SK-N-SH treated with all-trans-retinoic acid at 6 μM for 48 hours (cell line): ENCODE data around the gene METAP1D.

Source experiments
- CSDC2 ChIP-seq: fragments of 250-450 bp; sonication (Bioruptor Pico); IDR thresholded peaks from 2 replicates; pipeline ENCODE4 v1.5.0; 2020; ENCODE audit warnings: mild to moderate bottlenecking, moderate library complexity
- ESRRG ChIP-seq: fragments of 250-450 bp; sonication (Bioruptor Pico); IDR thresholded peaks from 2 replicates; pipeline ENCODE4 v1.6.1; 2021; ENCODE audit warnings: mild to moderate bottlenecking
- ISL1 ChIP-seq: fragments of 250-450 bp; sonication (Bioruptor Pico); IDR thresholded peaks from 2 replicates; pipeline ENCODE4 v2.1.2; 2022; ENCODE audit warnings: mild to moderate bottlenecking, moderate library complexity
- OSR1 ChIP-seq: fragments of 250-450 bp; sonication (Bioruptor Pico); IDR thresholded peaks from 2 replicates; pipeline ENCODE4 v1.8.0; 2022; ENCODE audit warnings: moderate library complexity, mild to moderate bottlenecking, inconsistent platforms
- RARB ChIP-seq: fragments of 250-450 bp; sonication (Bioruptor Pico); IDR thresholded peaks from 2 replicates; pipeline ENCODE4 v1.8.0; 2021; ENCODE audit warnings: mild to moderate bottlenecking, moderate library complexity
- TOX ChIP-seq: fragments of 250-450 bp; sonication (Bioruptor Pico); IDR thresholded peaks from 2 replicates; pipeline ENCODE4 v1.8.0; 2021; ENCODE audit warnings: mild to moderate bottlenecking, moderate library complexity, borderline replicate concordance
- ZFP3 ChIP-seq: fragments of 250-450 bp; sonication (Bioruptor Pico); IDR thresholded peaks from 2 replicates; pipeline ENCODE4 v1.5.0; 2020; ENCODE audit warnings: mild to moderate bottlenecking, moderate library complexity
- ZFP30 ChIP-seq: fragments of 450-650 bp; formaldehyde crosslinking; IDR thresholded peaks from 2 replicates; pipeline ENCODE4 v1.5.0; 2022; ENCODE audit warnings: mild to moderate bottlenecking, moderate library complexity
- ZNF70 ChIP-seq: fragments of 450-650 bp; formaldehyde crosslinking; IDR thresholded peaks from 2 replicates; pipeline ENCODE4 v1.5.0; 2020; ENCODE audit warnings: mild to moderate bottlenecking, moderate library complexity
- ZNF8 ChIP-seq: fragments of 450-650 bp; formaldehyde crosslinking; IDR thresholded peaks from 2 replicates; pipeline ENCODE4 v1.5.0; 2020; ENCODE audit warnings: mild to moderate bottlenecking, moderate library complexity
- TF ChIP-seq, protein P1 (sequence below): fragments of 250-450 bp; sonication (Bioruptor Pico); IDR thresholded peaks from 2 replicates; pipeline ENCODE4 v1.8.0; 2020; ENCODE audit warnings: mild to moderate bottlenecking, moderate library complexity, borderline replicate concordance
- TF ChIP-seq, protein P2 (sequence below): fragments of 250-450 bp; sonication (Bioruptor Pico); IDR thresholded peaks from 2 replicates; pipeline ENCODE4 v1.8.0; 2021; ENCODE audit warnings: low read depth, mild to moderate bottlenecking, moderate library complexity, borderline replicate concordance
- TF ChIP-seq, protein P3 (sequence below): fragments of 250-450 bp; sonication (Bioruptor Pico); IDR thresholded peaks from 2 replicates; pipeline ENCODE4 v1.5.0; 2020; ENCODE audit warnings: mild to moderate bottlenecking, moderate library complexity

DNA sequence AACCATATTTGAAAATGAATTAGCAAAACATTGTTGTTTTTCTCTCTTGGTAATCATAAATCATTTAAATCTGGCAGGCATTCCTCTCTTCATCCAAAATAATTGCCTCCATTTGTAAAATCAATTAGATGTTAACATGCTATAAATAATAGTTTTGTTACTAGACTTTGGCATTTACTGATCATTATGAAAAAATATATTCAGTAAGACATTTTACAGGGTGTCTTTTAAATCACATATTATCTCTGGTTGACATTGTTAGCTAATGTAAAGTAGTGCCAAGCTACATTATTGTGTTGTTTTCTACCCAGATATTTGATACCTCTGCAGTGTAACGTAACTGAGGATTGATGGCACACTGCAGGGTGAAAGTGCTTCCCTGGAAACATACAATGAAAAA is 53.7 kb downstream of the METAP1D start:
- TF ChIP-seq RARB (CRISPR knock-in tag) (no peak), ZFP30 (CRISPR knock-in tag) (no peak), ISL1 (no peak), ZNF8 (CRISPR knock-in tag) (no peak), ZNF70 (CRISPR knock-in tag) (no peak), ESRRG (CRISPR knock-in tag) (no peak), ZFP3 (CRISPR knock-in tag) (no peak), CSDC2 (no peak), OSR1 (CRISPR knock-in tag) (no peak), TOX (CRISPR knock-in tag) (no peak)
- TF ChIP-seq, protein P1, sequence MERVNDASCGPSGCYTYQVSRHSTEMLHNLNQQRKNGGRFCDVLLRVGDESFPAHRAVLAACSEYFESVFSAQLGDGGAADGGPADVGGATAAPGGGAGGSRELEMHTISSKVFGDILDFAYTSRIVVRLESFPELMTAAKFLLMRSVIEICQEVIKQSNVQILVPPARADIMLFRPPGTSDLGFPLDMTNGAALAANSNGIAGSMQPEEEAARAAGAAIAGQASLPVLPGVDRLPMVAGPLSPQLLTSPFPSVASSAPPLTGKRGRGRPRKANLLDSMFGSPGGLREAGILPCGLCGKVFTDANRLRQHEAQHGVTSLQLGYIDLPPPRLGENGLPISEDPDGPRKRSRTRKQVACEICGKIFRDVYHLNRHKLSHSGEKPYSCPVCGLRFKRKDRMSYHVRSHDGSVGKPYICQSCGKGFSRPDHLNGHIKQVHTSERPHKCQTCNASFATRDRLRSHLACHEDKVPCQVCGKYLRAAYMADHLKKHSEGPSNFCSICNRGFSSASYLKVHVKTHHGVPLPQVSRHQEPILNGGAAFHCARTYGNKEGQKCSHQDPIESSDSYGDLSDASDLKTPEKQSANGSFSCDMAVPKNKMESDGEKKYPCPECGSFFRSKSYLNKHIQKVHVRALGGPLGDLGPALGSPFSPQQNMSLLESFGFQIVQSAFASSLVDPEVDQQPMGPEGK (CRISPR knock-in tag): no peak
- TF ChIP-seq, protein P2, sequence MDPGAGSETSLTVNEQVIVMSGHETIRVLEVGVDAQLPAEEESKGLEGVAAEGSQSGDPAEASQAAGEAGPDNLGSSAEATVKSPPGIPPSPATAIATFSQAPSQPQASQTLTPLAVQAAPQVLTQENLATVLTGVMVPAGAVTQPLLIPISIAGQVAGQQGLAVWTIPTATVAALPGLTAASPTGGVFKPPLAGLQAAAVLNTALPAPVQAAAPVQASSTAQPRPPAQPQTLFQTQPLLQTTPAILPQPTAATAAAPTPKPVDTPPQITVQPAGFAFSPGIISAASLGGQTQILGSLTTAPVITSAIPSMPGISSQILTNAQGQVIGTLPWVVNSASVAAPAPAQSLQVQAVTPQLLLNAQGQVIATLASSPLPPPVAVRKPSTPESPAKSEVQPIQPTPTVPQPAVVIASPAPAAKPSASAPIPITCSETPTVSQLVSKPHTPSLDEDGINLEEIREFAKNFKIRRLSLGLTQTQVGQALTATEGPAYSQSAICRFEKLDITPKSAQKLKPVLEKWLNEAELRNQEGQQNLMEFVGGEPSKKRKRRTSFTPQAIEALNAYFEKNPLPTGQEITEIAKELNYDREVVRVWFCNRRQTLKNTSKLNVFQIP (CRISPR knock-in tag): no peak
- TF ChIP-seq, protein P3, sequence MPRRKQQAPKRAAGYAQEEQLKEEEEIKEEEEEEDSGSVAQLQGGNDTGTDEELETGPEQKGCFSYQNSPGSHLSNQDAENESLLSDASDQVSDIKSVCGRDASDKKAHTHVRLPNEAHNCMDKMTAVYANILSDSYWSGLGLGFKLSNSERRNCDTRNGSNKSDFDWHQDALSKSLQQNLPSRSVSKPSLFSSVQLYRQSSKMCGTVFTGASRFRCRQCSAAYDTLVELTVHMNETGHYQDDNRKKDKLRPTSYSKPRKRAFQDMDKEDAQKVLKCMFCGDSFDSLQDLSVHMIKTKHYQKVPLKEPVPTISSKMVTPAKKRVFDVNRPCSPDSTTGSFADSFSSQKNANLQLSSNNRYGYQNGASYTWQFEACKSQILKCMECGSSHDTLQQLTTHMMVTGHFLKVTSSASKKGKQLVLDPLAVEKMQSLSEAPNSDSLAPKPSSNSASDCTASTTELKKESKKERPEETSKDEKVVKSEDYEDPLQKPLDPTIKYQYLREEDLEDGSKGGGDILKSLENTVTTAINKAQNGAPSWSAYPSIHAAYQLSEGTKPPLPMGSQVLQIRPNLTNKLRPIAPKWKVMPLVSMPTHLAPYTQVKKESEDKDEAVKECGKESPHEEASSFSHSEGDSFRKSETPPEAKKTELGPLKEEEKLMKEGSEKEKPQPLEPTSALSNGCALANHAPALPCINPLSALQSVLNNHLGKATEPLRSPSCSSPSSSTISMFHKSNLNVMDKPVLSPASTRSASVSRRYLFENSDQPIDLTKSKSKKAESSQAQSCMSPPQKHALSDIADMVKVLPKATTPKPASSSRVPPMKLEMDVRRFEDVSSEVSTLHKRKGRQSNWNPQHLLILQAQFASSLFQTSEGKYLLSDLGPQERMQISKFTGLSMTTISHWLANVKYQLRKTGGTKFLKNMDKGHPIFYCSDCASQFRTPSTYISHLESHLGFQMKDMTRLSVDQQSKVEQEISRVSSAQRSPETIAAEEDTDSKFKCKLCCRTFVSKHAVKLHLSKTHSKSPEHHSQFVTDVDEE: no peak
